ENCODE data around the gene GABARAPL1.
A peak's percentile ranks its signal among the peaks of the same experiment; 100 is the strongest.
"Not testable (repeated sequence)": the region's sequence is repeated elsewhere in the genome, so short reads cannot be mapped to it uniquely, and the experiment has no call there.

GABARAPL1 gene

DNA sequence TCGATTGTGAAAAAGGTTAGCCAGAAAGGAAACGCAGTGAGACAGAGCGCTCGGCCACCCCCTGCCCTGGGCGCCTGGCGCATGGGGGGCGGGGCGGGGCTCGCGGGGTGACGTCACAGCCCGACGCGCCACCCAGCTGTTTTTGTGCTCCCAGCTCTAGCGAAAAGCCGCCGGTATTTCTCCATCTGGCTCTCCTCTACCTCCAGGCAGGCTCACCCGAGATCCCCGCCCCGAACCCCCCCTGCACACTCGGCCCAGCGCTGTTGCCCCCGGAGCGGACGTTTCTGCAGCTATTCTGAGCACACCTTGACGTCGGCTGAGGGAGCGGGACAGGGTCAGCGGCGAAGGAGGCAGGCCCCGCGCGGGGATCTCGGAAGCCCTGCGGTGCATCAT, at the start of gene GABARAPL1:
Gene GABARAPL1 (plus strand): TSS at position 139 of the 393 bp plus-strand sequence. CDS start 253 bp downstream, at position 392.
- peak in 55 of 56 donors; percentile 40 to 90 (median 79) for DNase-seq

- no peak for DNase-seq
Measured at GRCh38 chr12:10163084-10163483, 49.6 kb upstream of the GABARAPL1 start.

- DNase-seq: no peak
Measured at GRCh38 chr12:10165421-10165820, 47.3 kb upstream of the GABARAPL1 start.

DNA sequence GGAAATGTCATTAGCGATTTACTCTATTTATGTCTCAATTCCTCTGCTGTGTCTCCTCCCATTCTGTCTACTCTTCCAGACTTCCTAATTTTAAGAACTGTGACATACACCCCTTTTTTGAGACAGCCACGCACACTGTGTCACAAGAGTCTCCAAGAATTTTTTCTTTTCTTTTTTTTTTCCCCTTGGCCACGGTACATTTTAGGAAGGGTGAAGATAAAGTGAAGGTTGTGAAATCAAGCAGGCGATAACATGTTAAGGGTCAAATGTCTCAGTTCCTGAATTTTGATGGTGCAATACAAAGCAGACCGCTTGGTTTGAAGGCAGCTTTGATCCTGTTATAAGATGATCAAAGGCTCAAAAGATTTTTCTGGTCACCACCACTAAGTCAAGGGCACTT, 45.1 kb upstream of the GABARAPL1 start:
- no peak for DNase-seq

GRCh38 chr12:10169104-10169503, 43.6 kb upstream of the GABARAPL1 start:
- no peak for DNase-seq

DNA sequence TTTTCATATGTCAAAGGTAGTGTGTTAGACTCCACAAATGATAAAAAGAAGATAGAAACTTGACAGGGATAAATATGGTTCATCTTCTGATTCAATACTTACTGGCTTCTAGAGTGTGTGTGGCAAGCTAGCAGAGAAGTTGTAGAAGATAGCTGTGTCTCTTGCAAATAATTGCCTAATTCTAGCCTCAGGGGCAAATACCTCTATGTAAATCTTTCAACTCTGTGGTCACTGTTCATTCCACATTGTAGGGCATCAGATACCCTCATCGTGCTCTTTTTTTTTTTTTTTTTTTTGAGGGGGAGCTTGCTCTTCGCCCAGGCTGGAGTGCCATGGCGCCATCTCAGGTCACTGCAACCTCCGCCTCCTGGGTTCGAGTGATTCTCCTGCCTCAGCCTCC, 42.5 kb upstream of the GABARAPL1 start:
- no peak for DNase-seq

DNA sequence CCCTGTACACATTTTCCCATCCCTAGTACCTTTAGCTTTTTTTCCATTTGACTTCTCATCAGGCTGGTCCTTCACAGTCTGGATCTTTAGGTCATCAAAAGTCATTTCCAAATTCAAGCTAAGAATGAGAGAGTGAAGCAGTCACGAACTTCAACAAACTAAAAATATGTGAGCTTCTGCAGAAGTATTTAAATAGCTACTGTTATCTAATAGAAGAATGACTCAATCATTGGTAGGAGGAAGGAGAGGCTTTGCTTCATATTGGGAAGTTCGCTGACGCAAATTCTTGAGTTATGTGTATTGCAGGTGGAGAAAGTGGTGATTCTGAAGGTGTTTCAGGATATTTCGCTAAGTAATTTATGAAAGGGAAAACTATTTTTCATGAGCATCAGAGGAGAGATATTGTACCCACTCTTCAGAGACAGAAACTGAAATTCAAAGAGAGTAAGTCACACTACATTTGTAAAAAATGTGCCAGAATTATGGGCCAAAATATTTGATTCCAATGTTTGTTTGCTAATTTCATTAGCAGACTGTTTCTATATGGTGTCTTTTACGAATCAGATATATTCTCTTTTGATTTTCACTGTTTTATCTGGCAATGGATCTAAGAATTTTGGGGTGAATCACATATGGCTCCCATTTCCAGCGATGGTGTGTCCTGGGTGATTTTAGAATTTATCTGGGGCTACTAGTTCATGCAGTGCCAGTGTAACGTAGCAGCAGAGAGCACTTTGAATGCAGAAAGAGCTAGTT, 40.5 kb upstream of the GABARAPL1 start, which contains the start of gene OLR1:
Gene OLR1 (minus strand): TSS at position 160 of the 756 bp plus-strand sequence. CDS start 55 bp downstream, at position 105.
- peak in 7 of 56 donors; percentile 3 to 50 (median 22) for DNase-seq

GRCh38 chr12:10174986-10175614, 37.6 kb upstream of the GABARAPL1 start:
- peak in 8 of 56 donors; percentile 1 to 39 (median 16) for DNase-seq

DNA sequence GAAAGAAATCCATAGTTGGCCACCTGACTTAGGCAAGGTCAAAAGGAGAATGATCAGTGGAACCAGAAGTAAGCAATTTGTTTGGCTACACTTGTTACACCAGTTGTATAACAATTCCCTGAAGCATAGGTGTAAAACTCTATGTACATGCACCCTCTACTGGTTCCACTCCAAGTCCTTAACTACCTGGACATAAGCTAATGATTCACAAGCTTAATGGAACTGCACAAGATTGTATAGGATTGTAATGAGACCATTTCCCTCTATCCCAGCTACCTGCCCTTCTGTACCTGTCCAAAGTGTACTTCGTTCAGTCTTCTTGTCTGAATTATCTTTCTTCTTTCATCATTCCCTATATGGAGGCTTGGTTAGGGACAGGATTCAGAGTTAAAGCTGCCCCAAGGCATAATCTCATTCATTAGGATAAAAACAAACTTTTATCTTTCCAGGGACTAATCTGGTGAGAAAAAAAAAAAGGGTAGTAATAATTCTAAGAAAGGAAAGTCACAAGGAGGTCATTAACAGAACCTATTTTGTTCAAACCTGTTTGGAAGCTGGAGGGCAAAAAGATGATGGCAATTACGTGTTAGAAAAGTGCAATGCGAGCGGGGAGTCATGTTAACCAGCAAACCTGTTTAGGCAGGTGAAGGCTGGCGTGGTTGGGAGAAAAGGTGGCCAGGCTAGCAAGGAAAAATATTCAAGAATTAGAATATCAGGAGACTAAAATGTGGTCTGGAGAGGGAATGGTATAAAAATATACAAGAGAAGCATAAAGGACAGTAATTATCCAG, 36.6 kb upstream of the GABARAPL1 start:
- DNase-seq: no peak

DNA sequence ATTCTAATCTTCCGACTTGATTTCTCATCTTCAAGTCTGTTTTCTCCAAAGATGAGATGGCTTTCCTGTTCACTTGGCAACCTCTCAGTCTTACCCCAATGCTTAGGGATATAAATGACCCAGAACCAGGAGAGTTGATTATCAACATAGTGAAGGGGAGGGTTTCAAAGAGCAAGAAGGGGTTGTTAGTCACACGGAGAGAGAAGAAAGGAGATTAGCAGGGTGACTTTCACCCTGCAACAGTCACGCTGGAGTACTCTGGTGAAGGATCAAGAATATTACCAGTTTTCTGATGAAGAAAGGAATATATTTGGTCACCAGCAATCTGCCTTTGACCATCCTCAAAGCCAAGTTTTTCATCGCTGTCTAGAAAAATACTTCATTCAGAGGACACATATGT, 33.9 kb upstream of the GABARAPL1 start, which contains the start of gene TMEM52B:
Gene TMEM52B (plus strand): TSS at position 212 of the 400 bp plus-strand sequence. CDS start 543 bp downstream, outside the sequence.
- no peak for DNase-seq

- no peak for DNase-seq
Measured at GRCh38 chr12:10179776-10180181, 32.9 kb upstream of the GABARAPL1 start.

DNA sequence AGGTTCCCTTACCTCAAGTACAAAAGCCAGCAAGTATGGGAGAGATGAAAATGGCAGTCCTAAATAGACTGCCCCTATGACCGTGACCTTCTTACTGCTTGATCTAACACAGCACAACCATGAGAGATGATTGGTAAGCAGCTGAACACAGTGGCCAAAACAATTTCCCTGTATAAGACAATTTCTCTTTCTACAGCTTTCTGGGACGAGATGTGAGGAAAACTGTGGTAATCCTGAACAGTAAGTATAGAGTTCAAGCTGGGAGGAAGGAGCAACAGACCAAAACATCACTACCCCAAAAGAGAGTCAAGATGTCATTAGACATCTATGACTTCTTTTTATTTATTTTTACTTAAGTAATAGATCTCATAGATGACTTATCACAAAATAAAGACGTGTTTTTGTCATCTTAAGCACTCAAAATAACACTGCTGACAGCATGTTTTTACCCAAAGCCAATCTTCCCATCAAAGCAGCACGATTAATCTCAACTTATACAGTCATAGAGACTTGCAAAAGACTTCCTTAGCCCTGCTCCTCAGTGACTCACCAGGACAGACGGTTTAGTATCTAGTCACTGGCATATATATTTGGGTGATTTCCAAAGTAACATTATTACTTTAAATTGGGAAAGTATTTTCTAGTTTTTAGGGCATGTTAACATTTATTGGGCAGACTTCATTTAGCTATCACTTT, 30.2 kb upstream of the GABARAPL1 start:
- DNase-seq: no peak

GRCh38 chr12:10184261-10184843, 28.3 kb upstream of the GABARAPL1 start:
- no peak for DNase-seq

DNA sequence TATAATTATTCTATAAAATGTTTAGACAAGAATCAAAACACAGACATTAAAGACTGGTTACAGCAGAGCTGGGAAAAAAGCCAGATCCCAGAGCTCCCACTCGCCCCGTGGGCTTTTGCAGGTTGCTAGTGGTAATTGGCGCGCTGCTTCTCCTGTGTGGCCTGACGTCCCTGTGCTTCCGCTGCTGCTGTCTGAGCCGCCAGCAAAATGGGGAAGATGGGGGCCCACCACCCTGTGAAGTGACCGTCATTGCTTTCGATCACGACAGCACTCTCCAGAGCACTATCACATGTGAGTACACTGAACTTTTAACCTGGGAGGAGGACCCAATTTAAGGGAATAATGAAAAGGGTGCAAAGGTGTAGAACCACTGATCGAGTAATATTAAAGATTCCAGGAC, 26.4 kb upstream of the GABARAPL1 start:
- DNase-seq: peak in 24 of 56 donors; percentile 4 to 60 (median 22)

DNA sequence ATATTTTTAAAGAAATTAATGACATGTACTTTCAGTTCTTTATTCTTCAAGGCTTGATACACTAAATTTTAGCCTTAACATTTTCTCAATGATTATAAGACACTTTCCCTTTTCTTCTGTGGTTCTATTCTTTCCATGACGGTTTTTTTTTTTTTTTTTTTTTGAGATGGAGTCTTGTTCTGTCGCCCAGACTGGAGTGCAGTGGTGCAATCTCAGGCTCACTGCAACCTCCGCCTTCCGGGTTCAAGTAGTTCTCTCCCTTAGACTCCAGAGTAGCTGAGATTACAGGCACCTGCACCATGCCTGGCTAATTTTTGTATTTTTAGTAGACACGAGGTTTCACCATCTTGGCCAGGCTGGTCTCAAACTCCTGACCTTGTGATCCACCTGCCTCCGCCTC, 25.7 kb upstream of the GABARAPL1 start:
- DNase-seq: not testable (repeated sequence)

DNA sequence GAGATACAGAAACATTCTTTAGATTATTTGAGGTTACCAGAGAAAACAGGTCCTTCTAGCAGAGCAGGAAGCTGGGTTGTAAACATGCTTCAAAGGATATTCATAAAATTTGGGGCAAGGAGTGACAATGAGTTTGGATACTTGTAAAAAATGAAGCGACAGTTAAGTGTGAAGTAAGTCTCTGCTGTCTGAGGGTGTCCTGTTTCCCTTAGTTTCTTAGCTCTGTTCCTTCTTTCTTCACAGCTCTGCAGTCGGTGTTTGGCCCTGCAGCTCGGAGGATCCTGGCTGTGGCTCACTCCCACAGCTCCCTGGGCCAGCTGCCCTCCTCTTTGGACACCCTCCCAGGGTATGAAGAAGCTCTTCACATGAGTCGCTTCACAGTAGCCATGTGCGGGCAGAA, 23.0 kb upstream of the GABARAPL1 start:
- DNase-seq: peak in 9 of 56 donors; percentile 1 to 22 (median 11)

DNA sequence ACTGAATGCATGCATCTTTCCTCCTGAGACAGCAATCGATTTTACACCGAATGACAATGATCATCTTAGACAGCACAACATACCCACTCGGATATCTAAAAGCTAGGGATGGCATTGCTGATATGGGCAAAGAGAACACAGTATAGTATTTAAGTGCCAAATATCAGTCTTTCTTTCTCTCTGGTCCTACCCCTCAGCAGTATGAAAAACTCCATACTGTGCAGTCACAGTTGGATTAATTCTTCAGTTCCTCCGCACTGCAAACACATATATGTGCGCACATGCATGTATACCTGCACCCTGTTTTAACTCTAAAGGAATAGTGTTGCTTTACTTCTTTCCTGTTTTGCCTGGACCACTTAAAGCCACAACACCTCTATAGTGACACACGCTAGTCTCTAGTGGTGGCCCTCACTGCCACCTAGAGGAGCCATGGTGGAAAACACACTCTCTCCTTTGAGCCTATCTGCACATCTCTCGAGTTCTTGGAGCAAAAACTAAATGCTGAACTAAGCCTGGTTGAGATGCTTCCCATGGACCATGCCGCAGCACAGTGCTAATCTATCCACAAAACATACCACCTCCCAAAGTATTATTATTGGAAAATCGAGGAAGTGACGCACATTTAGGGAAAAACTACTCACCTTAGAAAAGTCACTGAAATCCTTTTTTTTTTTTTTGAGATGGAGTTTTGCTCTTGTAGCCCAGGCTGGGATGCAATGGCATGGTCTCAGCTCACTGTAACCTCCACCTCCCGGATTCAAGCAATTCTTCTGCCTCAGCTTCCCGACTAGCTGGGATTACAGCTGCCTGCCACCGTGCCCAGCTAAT, 21.9 kb upstream of the GABARAPL1 start:
- peak in 42 of 56 donors; percentile 7 to 72 (median 36) for DNase-seq

DNA sequence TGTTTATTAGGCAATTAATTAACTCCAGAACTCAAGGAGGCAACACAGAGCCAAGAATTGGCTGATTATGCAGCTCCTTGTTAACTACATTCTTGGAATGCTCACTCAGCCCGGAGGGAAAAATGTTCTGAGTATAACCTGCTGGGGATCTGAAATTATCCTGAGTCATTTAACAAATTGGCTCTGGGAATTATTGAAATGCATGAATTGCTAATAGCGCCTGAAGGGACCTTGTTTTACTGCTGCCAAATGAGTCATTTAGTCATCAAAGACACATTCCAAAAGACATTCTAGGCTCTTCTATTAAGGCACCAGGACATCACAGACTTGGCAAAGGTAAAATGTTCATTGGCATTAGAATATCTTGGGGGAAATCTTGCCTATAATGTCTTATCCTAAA, 20.8 kb upstream of the GABARAPL1 start:
- no peak for DNase-seq

DNA sequence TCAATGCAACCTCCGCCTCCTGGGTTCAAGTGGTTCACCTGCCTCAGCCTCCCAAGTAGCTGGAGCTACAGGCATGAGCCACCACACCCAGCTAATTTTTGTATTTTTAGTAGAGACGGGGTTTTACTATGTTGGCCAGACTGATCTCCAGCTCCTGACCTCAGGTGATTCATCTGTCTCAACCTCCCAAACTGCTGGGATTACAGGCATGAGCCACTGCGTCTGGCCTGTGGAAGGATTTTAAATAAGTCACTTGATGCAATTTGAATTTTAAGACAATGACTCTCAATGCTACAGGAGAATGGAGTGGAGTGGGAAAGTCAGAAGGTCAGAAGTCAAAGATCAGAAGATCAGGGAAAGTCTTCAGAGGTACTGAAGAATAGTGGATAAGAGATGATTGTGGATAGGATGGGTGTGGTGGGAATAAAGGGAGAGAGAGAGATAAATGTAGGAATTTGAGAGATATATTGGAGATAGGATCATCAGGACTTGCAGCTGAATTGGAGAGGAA, 18.5 kb upstream of the GABARAPL1 start:
- no peak for DNase-seq

All from nucleus accumbens (tissue), 56 donors.